CD4-positive, alpha-beta T cell treated with Interleukin-17A for 4 hours (primary cell): ENCODE measurements around the gene IARS1.

Source experiments
- DNase-seq: peaks from one replicate; pipeline ENCODE4 v3.0.0-alpha.2; 2020; ENCODE audit warnings: mixed read lengths

IARS1 gene

GRCh38 chr9:92293452-92294296 is at the start of gene IARS1:
Gene IARS1 (minus strand): TSS chr9:92293697. CDS start chr9:92289419, 4,278 bp downstream.
- DNase-seq, result peak; percentile 99

DNA sequence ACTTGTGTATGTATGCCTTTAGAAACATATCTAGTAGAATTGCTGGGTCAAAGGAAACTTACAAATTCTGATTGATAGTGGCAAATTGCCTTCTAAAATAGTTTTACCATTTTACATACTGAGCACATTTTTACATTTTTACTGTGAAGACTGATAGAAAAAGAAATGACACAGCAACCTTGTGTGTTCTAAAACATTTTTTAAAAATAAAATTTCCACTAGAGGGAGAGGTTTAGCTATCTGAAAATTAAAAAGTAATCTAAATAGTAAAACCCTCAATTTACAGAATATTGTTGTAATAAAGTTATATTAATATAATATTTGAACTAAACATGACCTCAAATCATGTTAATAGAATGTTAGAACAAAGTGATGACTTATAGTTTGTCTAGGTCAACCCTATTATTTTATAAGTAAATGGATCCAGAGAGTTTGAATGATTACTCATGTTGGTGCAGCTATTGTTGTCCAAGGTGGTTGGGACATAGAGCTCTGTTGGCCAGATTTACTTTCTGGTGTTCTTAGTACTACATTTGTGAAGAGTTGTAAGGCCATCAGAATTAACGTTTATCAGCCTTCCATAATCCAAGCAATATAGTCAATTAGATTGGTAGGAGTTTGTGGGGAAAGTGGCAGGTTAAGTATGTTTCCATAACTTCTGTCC is 49.5 kb upstream of the IARS1 start:
- DNase-seq, result no peak

DNA sequence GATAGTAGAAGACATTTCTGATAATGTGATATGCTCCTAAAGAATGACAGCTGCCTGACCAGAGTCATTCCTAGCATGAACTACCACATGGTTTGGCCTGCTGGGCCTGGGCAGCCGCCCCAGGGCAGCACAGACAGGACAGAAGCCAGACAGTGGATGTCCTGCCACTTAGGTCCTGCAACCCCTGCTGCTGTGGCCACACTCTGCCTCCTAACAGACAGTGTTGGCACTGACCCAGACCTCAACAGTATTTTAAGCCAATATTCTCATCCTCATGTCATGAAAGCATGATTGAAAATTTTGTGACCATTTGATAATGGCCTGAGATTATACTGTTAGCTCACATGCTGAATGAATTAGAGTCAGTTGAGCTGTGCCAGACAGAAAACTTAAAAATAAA is 48.1 kb upstream of the IARS1 start:
- DNase-seq, result no peak

DNA sequence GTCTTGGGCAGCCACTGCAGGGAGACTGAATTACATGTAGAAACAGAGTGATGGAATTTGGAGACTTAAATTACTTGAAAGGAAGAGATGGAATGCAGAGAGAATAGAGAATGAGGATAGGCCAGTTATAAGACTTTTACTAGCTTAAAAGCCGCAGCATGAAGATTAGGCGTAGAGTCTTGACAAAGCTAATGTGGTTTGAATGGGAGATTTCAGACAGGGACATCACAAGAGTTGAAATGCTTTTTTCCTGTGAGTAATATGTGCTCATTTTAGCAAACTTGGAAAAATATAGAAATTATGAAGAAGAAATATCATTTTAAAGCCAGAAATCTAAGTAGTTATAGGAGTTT is 39.8 kb upstream of the IARS1 start:
- no peak for DNase-seq

GRCh38 chr9:92332577-92333281 is 39.2 kb upstream of the IARS1 start:
- no peak for DNase-seq

DNA sequence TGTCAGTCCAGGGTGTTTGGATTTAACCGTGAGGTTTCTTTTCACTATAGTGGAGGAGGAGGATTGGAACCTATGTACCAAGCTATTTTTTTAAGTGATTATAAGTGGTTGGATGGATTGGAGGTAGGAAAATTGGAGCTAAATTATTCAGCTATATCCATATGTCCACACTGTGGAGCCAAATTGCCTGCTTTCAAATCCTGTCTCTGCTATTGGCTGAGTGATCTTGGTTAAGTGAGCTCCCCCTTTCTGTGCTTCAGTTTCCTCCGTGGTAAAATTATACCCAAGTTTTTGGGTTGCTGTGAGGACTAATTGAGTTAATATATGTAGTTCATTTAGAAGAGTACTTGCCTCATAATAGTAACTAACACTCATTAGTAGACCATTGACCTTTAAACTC is 34.7 kb upstream of the IARS1 start:
- DNase-seq, result no peak

DNA sequence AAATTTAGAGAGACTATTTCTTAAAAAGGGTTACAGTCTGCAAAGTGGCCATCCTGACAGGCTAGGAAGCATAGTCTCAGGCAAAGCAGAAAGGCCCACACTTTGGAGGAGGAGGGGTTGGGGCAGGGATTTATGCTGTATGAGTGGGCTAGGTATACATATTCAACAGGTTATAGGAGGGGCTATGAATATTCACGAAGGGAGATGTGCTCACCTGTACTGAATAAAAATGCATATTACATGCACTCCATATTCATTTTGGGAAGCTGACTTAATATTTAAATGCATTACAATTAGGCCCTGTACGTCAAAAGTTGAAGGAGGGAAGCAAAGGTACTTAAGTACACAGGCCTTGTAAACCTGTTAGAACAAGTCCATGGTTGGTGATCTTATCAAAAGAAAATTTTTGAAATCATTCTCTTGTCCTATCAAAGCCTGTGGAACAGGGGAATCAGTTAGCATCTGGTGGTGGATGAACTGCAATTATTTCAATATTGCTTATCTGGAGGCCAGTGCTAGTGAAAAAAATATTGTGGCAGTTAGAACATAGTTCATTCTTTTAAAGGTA is 33.9 kb upstream of the IARS1 start:
- no peak for DNase-seq

GRCh38 chr9:92325991-92326500 is 32.5 kb upstream of the IARS1 start:
- no peak for DNase-seq

- peak; percentile 82 for DNase-seq
These were observed 31.9 kb upstream of the IARS1 start, which contains the start of the genes CENPP and NOL8 for GRCh38 chr9:92325269-92325990. Gene CENPP (plus strand): TSS chr9:92325953. Gene NOL8 (minus strand): TSS chr9:92325350. CDS start chr9:92324161, 1,189 bp downstream.

DNA sequence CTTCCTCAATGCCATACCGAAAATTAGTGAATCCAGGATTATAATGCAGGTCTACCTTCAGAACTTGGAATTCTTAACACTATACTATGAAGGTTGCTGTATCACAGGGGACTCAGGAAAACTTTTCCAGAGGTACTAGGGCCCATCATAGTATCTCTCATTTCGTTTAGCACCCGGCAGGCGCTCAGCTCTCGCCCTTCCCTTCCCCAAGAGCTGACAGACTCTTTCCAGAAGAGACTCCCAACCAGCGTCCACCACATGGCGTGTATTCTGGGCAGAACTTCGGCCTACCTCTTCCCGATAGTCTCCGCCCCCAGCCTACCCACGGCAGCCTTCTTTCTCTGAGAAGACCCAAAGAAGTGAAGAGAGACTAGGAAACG is 31.4 kb upstream of the IARS1 start:
- no peak for DNase-seq

- no peak for DNase-seq
These were observed 30.9 kb upstream of the IARS1 start for GRCh38 chr9:92324431-92324830.

DNA sequence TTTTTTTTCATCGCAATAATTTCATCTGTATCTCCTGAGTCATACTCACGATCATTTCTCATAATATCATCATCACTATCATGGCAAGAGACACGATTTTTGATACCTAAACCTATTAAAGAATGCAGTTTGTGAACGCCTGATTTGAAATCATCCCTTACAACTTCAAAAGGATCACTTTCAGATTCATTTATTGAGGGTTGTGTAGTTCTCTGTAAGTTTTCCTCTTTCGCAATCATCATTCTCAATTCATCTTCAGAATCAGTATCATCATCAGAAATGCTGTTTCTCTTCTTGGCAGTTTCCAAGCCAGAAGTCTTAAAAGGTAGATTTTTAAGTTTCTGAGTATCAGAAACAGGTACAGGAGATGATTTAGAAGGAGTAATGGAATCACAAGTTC is 22.0 kb upstream of the IARS1 start:
- no peak for DNase-seq

- DNase-seq, result no peak
These were observed 20.1 kb upstream of the IARS1 start for GRCh38 chr9:92313624-92314012.

DNA sequence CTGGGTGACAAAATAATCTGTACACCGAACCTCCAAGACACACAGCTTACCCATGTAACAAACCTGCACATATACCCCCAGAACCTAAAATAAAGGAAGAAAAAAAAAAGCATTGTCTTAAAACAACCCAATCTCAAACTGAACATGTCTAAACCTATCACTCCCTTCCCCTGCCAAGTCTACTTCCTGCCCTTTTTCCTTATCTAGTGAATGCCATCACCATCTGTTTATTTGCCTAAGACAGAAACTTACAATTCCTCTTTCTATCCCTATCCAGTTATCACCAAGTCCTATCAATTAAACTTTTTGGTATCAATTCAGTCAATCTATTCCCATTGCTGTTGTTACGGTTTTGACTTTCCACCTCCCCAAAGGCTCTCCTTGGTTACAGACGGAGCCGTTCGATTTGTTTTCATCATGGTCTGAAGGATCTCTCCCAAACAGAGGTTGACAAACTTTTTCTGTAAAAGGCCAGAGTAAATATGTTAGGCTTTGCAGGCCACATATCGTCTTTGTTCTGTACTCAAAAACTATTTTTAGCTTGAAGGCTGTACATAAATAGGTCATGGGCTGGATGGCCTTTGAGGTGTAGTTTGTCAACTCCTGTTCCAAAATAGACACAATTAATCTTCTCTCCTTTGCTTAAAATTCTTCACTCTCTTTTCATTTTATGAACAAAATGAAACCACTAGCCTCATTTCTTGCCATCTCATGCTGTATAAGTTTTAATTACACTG is 19.6 kb upstream of the IARS1 start:
- no peak for DNase-seq

- DNase-seq, result no peak
These were observed 17.1 kb upstream of the IARS1 start for GRCh38 chr9:92310562-92310961.

GRCh38 chr9:92308893-92309292 is 15.4 kb upstream of the IARS1 start:
- no peak for DNase-seq

DNA sequence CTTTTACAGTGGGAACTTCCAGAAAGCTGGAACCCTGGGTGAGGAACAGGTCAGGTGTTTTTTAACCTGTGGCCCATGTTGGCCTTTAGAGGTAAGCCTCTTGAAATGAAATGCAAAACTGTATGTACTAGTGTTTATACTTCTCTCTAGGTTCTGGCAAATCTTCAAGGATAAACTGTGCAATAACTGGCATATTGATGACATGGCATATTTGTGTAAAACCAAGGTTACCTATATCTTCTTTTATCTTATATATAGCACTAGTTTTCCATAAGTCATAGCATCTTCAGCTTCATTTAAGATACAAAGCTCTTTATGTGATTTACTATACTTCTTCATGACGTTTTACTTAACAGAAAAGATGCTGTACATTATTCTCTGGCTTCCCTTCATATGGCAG is 7.4 kb upstream of the IARS1 start:
- DNase-seq, result no peak

- DNase-seq, result no peak
These were observed 5.6 kb upstream of the IARS1 start for GRCh38 chr9:92299116-92299515.

GRCh38 chr9:92298036-92298435 is 4.5 kb upstream of the IARS1 start:
- DNase-seq, result no peak

DNA sequence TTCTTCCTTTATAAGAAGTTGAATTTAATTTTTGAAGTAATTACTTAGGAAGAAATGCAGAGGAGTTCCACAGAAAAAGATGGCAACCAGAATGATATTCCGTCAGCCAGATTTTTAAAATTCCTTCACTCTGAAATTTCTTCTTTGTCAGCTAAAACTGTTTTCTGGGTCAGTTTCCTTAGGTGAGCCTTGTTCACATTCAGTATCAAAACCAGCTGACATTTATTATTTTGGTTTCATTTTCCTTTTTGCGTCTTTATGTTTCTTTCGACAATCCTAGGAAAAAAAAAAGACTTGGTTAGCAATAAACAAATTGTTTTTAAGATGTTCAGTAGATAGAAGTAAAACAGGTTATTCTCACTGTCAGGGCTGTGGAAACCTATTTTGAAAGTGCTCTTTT is 4.1 kb upstream of the IARS1 start:
- no peak for DNase-seq

- DNase-seq, result no peak
These were observed 2.3 kb upstream of the IARS1 start for GRCh38 chr9:92295827-92296258.
